ENCODE data around the gene MTHFD2.

GRCh38 chr2:74183878-74184277 lies 14.5 kb upstream of the MTHFD2 start:
- TF ChIP-seq CTCF (conservative IDR thresholded peaks at IDR 0.05; ENCODE audit: low read depth, low read length), result no peak
- no peak for TF ChIP-seq EZH2 (IDR thresholded peaks at IDR 0.05; ENCODE audit: low read length, unreplicated experiment)
- TF ChIP-seq EZH2phosphoT487 (IDR thresholded peaks at IDR 0.05; ENCODE audit: borderline replicate concordance, low read length), result no peak

Measured in PC-3 (cell line).